ENCODE measurements around the gene ASPSCR1.
A peak's percentile ranks its signal among the peaks of the same experiment; 100 is the strongest.

ASPSCR1 gene

GRCh38 chr17:82047914-82048570 is 70.6 kb downstream of the ASPSCR1 start:
- no peak overlapping the region for H3K4me3 ChIP-seq (ENCODE audit: low read depth in 1 of 2, low read length in 2 of 2)
- no peaks in the 10 kb centered on the region for H3K27me3 ChIP-seq (ENCODE audit: low read depth, low read length)
- H3K36me3 ChIP-seq (ENCODE audit: control insufficient read depth in 1 of 2, insufficient read depth in 2 of 2, low read length in 2 of 2), result peaks cover 5 to 33% of the 10 kb centered on the region in 2 donors
- peaks cover 0 to 22% of the 10 kb centered on the region in 2 donors for H3K4me1 ChIP-seq (ENCODE audit: control insufficient read depth in 1 of 2, insufficient read depth in 2 of 2, low read length in 2 of 2)
- H3K9me3 ChIP-seq (ENCODE audit: control insufficient read depth in 1 of 2, low read length in 2 of 2), result no peaks in the 10 kb centered on the region
- no peak overlapping the region for H3K27ac ChIP-seq (ENCODE audit: low read length)

- H3K4me1 ChIP-seq (ENCODE audit: control insufficient read depth in 1 of 2, insufficient read depth in 2 of 2, low read length in 2 of 2), result peaks cover 0 to 27% of the 10 kb centered on the region in 2 donors
- H3K36me3 ChIP-seq (ENCODE audit: control insufficient read depth in 1 of 2, insufficient read depth in 2 of 2, low read length in 2 of 2), result peaks cover 5 to 36% of the 10 kb centered on the region in 2 donors
- no peaks in the 10 kb centered on the region for H3K27me3 ChIP-seq (ENCODE audit: low read depth, low read length)
- no peak overlapping the region for H3K4me3 ChIP-seq (ENCODE audit: low read depth in 1 of 2, low read length in 2 of 2)
- no peaks in the 10 kb centered on the region for H3K9me3 ChIP-seq (ENCODE audit: control insufficient read depth in 1 of 2, low read length in 2 of 2)
- H3K27ac ChIP-seq (ENCODE audit: low read length), result no peak overlapping the region
These were observed 71.1 kb downstream of the ASPSCR1 start for GRCh38 chr17:82048571-82048971.

- H3K4me3 ChIP-seq (ENCODE audit: low read depth in 1 of 2, low read length in 2 of 2), result no peak overlapping the region
- peaks cover 0 to 29% of the 10 kb centered on the region in 2 donors for H3K4me1 ChIP-seq (ENCODE audit: control insufficient read depth in 1 of 2, insufficient read depth in 2 of 2, low read length in 2 of 2)
- no peak overlapping the region for H3K27ac ChIP-seq (ENCODE audit: low read length)
- H3K9me3 ChIP-seq (ENCODE audit: control insufficient read depth in 1 of 2, low read length in 2 of 2), result no peaks in the 10 kb centered on the region
- H3K36me3 ChIP-seq (ENCODE audit: control insufficient read depth in 1 of 2, insufficient read depth in 2 of 2, low read length in 2 of 2), result peaks cover 5 to 41% of the 10 kb centered on the region in 2 donors
- no peaks in the 10 kb centered on the region for H3K27me3 ChIP-seq (ENCODE audit: low read depth, low read length)
These were observed 71.7 kb downstream of the ASPSCR1 start for GRCh38 chr17:82049106-82049505.

- H3K4me3 ChIP-seq (ENCODE audit: low read depth in 1 of 2, low read length in 2 of 2), result no peak overlapping the region
- H3K27ac ChIP-seq (ENCODE audit: low read length), result no peak overlapping the region
- peaks cover 0 to 29% of the 10 kb centered on the region in 2 donors for H3K4me1 ChIP-seq (ENCODE audit: control insufficient read depth in 1 of 2, insufficient read depth in 2 of 2, low read length in 2 of 2)
- peaks cover 5 to 45% of the 10 kb centered on the region in 2 donors for H3K36me3 ChIP-seq (ENCODE audit: control insufficient read depth in 1 of 2, insufficient read depth in 2 of 2, low read length in 2 of 2)
- no peaks in the 10 kb centered on the region for H3K27me3 ChIP-seq (ENCODE audit: low read depth, low read length)
- no peaks in the 10 kb centered on the region for H3K9me3 ChIP-seq (ENCODE audit: control insufficient read depth in 1 of 2, low read length in 2 of 2)
These were observed 72.1 kb downstream of the ASPSCR1 start for GRCh38 chr17:82049521-82049971.

GRCh38 chr17:82050152-82050760 is 72.8 kb downstream of the ASPSCR1 start:
- H3K4me3 ChIP-seq (ENCODE audit: low read depth in 1 of 2, low read length in 2 of 2), result peak overlapping the region; percentile 46 to 97
- H3K4me1 ChIP-seq (ENCODE audit: control insufficient read depth in 1 of 2, insufficient read depth in 2 of 2, low read length in 2 of 2), result peaks cover 0 to 29% of the 10 kb centered on the region in 2 donors

GRCh38 chr17:82050761-82051641 is 73.6 kb downstream of the ASPSCR1 start:
- peak overlapping the region; percentile 46 to 97 for H3K4me3 ChIP-seq (ENCODE audit: low read depth in 1 of 2, low read length in 2 of 2)
- H3K4me1 ChIP-seq (ENCODE audit: control insufficient read depth in 1 of 2, insufficient read depth in 2 of 2, low read length in 2 of 2), result peaks cover 0 to 29% of the 10 kb centered on the region in 2 donors
- no peak overlapping the region for H3K27ac ChIP-seq (ENCODE audit: low read length)
- H3K9me3 ChIP-seq (ENCODE audit: control insufficient read depth in 1 of 2, low read length in 2 of 2), result no peaks in the 10 kb centered on the region
- peaks cover 5 to 59% of the 10 kb centered on the region in 2 donors for H3K36me3 ChIP-seq (ENCODE audit: control insufficient read depth in 1 of 2, insufficient read depth in 2 of 2, low read length in 2 of 2)
- H3K27me3 ChIP-seq (ENCODE audit: low read depth, low read length), result no peaks in the 10 kb centered on the region

More at GRCh38 chr17:82050152-82050760, 72.8 kb downstream of the ASPSCR1 start:
- no peaks in the 10 kb centered on the region for H3K27me3 ChIP-seq (ENCODE audit: low read depth, low read length)
- peaks cover 5 to 52% of the 10 kb centered on the region in 2 donors for H3K36me3 ChIP-seq (ENCODE audit: control insufficient read depth in 1 of 2, insufficient read depth in 2 of 2, low read length in 2 of 2)
- no peak overlapping the region for H3K27ac ChIP-seq (ENCODE audit: low read length)
- no peaks in the 10 kb centered on the region for H3K9me3 ChIP-seq (ENCODE audit: control insufficient read depth in 1 of 2, low read length in 2 of 2)

GRCh38 chr17:82051776-82052637 is 74.6 kb downstream of the ASPSCR1 start, which contains the start of the genes GPS1 and RFNG:
Gene GPS1 (plus strand): TSS chr17:82051898. CDS start chr17:82051932, 34 bp downstream.
Gene RFNG (minus strand): TSS chr17:82051811. CDS start chr17:82051766, 45 bp downstream.
- H3K4me3 ChIP-seq (ENCODE audit: low read depth in 1 of 2, low read length in 2 of 2), result peak within 1 kb of the TSS; percentile 71 to 97
- no peak within 1 kb of the TSS for H3K27ac ChIP-seq (ENCODE audit: low read length)
- H3K36me3 ChIP-seq (ENCODE audit: control insufficient read depth in 1 of 2, insufficient read depth in 2 of 2, low read length in 2 of 2), result peaks cover 5 to 68% of the 10 kb centered on the region in 2 donors
- no peaks in the 10 kb centered on the region for H3K9me3 ChIP-seq (ENCODE audit: control insufficient read depth in 1 of 2, low read length in 2 of 2)
- H3K27me3 ChIP-seq (ENCODE audit: low read depth, low read length), result no peaks in the 10 kb centered on the region
- peaks cover 0 to 29% of the 10 kb centered on the region in 2 donors for H3K4me1 ChIP-seq (ENCODE audit: control insufficient read depth in 1 of 2, insufficient read depth in 2 of 2, low read length in 2 of 2)

GRCh38 chr17:82052638-82053059 is 75.2 kb downstream of the ASPSCR1 start:
- H3K27me3 ChIP-seq (ENCODE audit: low read depth, low read length), result no peaks in the 10 kb centered on the region
- no peaks in the 10 kb centered on the region for H3K9me3 ChIP-seq (ENCODE audit: control insufficient read depth in 1 of 2, low read length in 2 of 2)
- H3K36me3 ChIP-seq (ENCODE audit: control insufficient read depth in 1 of 2, insufficient read depth in 2 of 2, low read length in 2 of 2), result peaks cover 0 to 68% of the 10 kb centered on the region in 2 donors
- H3K4me1 ChIP-seq (ENCODE audit: control insufficient read depth in 1 of 2, insufficient read depth in 2 of 2, low read length in 2 of 2), result peaks cover 0 to 29% of the 10 kb centered on the region in 2 donors
- H3K4me3 ChIP-seq (ENCODE audit: low read depth in 1 of 2, low read length in 2 of 2), result peak overlapping the region; percentile 71 to 97
- no peak overlapping the region for H3K27ac ChIP-seq (ENCODE audit: low read length)

DNA sequence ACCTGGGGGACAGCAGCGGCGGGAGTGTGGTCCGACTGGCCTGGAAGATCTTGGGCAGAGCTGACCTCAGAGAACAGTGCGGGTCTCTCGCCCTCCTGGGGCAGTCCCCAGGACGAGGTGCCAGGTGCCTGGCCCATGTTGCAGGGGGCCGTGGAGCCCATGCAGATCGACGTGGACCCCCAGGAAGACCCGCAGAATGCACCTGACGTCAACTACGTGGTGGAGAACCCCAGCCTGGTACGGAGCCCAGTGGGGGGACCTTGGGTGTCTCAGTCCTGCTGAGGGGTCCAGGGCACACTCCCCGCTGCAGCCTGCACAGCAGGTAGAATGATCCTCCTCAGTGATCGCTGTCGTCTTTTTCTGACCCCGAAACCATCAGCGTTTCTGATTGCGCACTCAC is 75.7 kb downstream of the ASPSCR1 start:
- Histone ChIP-seq H3K4me1 (ENCODE audit: control insufficient read depth in 1 of 2, insufficient read depth in 2 of 2, low read length in 2 of 2) (peaks cover 0 to 29% of the 10 kb centered on the region in 2 donors), H3K27me3 (ENCODE audit: low read depth, low read length) (no peaks in the 10 kb centered on the region), H3K36me3 (ENCODE audit: control insufficient read depth in 1 of 2, insufficient read depth in 2 of 2, low read length in 2 of 2) (peaks cover 0 to 68% of the 10 kb centered on the region in 2 donors), H3K27ac (ENCODE audit: low read length) (no peak overlapping the region), H3K4me3 (ENCODE audit: low read depth in 1 of 2, low read length in 2 of 2) (peak overlapping the region in 1 of 2 donors; percentile 97), H3K9me3 (ENCODE audit: control insufficient read depth in 1 of 2, low read length in 2 of 2) (no peaks in the 10 kb centered on the region)

- peaks cover 0 to 65% of the 10 kb centered on the region in 2 donors for H3K36me3 ChIP-seq (ENCODE audit: control insufficient read depth in 1 of 2, insufficient read depth in 2 of 2, low read length in 2 of 2)
- H3K27me3 ChIP-seq (ENCODE audit: low read depth, low read length), result no peaks in the 10 kb centered on the region
- H3K4me1 ChIP-seq (ENCODE audit: control insufficient read depth in 1 of 2, insufficient read depth in 2 of 2, low read length in 2 of 2), result peaks cover 0 to 29% of the 10 kb centered on the region in 2 donors
- no peak overlapping the region for H3K4me3 ChIP-seq (ENCODE audit: low read depth in 1 of 2, low read length in 2 of 2)
- no peaks in the 10 kb centered on the region for H3K9me3 ChIP-seq (ENCODE audit: control insufficient read depth in 1 of 2, low read length in 2 of 2)
- no peak overlapping the region for H3K27ac ChIP-seq (ENCODE audit: low read length)
These were observed 76.3 kb downstream of the ASPSCR1 start for GRCh38 chr17:82053556-82054263.

All from muscle layer of duodenum (tissue), 2 donors.